Amniotic epithelial cell (primary cell): Measurements from ENCODE around the gene CRYBA2.

Source experiments
- DNase-seq: peaks from one replicate; pipeline ENCODE4 v3.0.0-alpha.2; 2010; ENCODE audit warnings: low read depth

The CRYBA2 gene

DNA sequence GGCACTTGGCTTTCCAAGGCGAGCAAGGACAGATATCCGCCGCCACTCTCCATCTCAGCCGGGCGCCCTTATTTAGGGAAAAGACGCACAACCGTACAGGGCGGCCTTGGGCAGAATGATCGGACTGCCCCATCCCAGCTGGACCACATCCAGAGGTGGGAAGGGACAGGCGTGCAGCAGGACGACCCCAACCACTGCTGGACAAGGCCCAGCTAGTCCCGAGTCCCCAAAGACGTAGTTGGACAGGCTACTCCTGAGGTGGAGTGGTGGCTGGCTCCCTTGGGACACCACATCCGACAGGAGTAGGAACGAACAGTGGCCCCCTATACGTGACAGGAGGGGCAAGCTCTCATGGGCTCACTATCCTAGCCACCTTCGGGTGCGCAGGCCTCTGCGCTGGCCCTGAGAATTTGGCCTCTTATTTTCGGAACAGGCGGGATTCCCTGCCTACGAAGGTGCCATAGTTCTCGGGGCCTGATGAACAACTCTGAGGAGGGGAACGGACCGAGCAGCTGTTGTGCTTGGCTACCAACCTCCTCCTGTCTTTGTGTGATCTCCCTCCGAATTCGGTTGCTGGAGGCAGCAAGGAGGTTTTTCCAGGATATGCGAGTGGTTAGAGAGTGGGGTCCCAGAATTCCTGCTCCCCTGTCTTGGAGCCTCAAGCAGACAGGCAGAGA is 10.5 kb downstream of the CRYBA2 start:
- no peak for DNase-seq

DNA sequence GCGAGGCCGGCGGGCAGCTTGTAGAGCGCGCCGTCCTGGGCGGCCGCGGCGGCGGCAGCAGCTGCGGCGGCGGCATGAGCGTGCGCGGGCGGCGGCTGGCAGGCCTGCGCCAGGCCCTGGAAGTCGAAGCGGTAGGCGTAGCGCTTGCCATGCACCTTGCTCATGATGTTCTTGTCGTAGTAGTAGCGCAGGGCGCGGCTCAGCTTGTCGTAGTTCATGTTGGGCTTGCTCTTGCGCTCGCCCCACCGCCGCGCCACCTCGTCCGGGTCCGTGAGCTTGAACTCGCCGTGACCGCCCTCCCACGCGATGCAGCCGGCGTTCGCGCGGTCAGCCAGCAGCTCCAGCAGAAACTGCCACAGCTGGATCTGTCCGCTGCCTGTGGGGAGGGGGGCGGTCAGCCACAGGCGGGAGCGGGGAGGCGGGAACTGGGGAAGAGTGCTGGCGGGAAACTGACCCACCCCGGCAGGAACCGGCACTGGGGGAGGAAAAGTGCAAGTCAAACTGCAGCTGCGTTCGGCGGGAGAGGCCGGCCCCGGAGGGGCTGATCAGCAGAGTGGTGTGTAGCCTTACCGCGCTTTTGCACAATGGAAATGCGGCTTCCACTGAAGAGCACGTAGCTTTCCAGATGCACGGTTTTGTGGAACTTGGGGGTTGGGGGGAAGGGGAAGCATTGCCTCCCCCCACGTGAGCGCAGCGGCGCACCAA is 11.2 kb downstream of the CRYBA2 start:
- peak; percentile 9 for DNase-seq

DNA sequence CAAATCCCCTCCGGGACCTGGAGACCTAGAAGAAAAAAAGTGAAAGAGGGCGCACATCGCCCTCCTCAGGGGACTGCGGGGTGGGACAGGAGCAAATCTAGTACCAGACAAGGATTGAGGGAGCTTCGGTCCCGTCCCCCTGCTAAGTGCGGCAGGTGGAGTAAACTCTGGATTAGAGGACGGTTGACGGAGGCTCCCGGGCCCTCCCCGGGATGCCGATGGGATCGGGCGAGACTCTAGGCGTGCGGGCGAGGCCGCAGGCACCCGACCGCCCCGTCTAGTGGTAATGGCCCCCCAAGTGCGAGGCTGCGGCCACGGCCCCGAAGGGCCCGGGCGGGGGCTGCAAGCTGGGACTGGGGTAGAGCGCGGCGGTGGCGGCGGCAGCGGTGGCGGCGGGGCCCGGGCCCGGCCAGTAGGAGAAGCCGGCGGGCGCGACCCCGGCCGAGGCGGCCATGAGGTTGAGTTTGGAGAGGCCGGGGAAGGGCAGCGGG is 11.8 kb downstream of the CRYBA2 start:
- DNase-seq, result no peak

DNA sequence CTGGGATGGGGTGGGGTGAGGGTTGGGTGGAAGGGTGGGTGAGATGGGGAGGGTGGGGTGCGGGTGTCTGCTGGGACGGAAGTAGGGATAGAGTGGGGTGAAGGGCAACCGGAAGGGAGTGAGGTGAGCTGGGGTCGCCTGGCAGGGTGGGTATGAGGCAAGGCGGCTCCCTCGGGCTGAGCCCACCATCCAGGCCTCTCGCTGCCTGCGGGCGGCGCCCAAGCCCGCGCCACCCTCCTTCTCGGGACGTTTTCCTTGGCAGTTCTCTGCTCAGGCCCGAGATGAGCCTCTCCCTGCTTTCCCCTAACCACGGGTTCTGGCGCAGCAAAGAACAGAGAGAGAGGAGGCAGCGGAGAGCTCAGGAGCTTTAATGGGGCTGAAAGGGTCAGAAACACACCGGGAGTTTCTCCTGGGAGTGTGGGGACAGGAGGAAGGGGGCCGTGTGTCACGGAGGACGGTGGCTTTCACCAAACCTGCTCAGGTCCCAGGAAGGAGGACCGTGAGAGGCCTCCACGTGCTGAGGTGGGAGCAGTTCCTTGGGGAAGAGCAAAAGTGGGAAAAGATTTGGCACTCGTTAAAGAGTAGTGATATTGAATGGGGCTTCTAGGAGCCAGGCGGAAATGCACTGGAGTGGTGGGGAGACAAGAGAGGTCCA is 12.4 kb downstream of the CRYBA2 start:
- DNase-seq, result no peak

DNA sequence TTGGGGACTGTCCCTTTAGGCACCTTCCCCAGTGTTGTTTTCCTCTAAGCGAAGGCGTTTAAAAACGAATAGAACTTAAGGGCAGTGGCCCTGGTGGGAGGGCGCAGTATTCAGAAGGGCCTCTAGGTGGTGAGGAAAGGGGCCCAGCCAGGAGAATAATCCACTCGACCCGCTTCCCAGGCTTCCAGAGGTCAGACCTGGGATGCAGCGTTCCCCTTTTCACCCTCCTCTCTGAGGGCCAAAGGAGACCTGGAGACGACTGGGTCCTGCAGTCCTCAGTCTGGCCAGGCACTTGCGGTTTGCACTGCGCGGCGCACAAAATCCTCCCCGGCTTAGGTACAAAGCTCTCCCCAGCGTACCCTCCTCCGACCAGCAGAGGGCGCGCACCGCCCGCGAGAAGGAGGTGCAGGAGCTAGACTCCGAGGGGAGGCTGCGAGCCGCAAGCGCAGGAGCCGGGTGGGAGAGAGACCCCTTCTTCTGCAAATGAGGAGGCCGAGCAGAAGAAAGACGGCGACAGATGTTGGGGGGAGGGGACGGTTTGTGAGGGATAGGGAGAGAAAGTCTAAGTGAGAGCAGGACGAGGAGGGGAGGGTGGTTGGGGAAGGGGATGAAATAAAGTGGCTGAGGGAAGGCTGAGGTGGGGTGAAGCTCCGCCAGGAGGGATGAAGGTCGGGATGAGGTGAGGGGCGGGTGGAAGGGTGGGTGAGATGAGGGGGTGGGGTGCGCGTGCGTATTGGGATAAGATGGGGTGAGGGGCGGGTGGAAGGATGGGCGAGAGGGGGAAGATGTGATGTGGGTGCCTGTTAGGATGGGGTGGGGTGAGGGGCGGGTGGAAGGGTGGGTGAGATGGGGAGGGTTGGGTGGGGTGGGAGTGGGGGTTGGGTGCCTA is 13.1 kb downstream of the CRYBA2 start:
- peak; percentile 60 for DNase-seq

GRCh38 chr2:218975060-218975777 is 18.0 kb downstream of the CRYBA2 start:
- DNase-seq, result no peak

- no peak for DNase-seq
These were observed 22.3 kb downstream of the CRYBA2 start for GRCh38 chr2:218970894-218971293.

GRCh38 chr2:218964041-218964771 is 29.0 kb downstream of the CRYBA2 start:
- peak; percentile 74 for DNase-seq

GRCh38 chr2:218963601-218964000 is 29.6 kb downstream of the CRYBA2 start:
- no peak for DNase-seq

DNA sequence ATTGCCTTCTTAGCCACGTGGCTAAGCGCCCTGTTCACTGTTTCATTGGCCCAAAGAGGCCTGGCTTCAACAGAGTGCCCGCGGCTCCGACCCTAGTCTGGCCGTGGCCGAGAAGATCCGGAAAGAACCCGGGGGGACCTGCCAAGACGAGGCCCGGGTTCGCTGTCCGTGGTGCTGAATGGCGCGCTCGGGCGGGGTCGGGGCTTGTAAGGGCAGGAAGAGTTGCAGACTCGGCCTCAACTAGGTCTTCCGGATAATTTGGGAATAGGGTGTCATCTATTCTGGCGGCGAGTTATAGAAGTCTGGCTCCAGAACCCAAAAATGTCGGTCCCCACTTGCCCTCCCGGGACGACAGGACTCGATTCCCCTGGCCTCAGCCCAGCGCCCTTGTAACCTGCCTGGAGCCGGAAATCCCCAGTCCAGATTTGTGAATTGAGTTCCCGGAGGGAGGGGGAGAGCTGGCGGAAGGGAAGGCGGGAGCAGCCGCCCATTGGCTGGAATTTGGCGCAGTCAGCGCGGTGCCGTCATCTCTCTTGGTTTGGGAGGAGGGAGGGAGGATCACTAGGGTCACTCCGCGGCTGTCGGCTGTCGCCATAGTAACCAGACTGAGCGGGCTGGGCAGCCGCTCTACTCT is 30.2 kb downstream of the CRYBA2 start:
- peak; percentile 52 for DNase-seq

- no peak for DNase-seq
These were observed 31.3 kb downstream of the CRYBA2 start for GRCh38 chr2:218961651-218962570.

- DNase-seq, result no peak
These were observed 32.0 kb downstream of the CRYBA2 start for GRCh38 chr2:218961229-218961628.

- DNase-seq, result no peak
These were observed 32.7 kb downstream of the CRYBA2 start for GRCh38 chr2:218960309-218961165.

- DNase-seq, result no peak
These were observed 33.4 kb downstream of the CRYBA2 start for GRCh38 chr2:218959761-218960308.

GRCh38 chr2:218959141-218959731 is 34.0 kb downstream of the CRYBA2 start, which contains the start of gene CDK5R2:
Gene CDK5R2, plus strand, starts transcription at chr2:218959666. Its CDS starts 155 bp downstream, at chr2:218959821.
- DNase-seq, result peak; percentile 67

DNA sequence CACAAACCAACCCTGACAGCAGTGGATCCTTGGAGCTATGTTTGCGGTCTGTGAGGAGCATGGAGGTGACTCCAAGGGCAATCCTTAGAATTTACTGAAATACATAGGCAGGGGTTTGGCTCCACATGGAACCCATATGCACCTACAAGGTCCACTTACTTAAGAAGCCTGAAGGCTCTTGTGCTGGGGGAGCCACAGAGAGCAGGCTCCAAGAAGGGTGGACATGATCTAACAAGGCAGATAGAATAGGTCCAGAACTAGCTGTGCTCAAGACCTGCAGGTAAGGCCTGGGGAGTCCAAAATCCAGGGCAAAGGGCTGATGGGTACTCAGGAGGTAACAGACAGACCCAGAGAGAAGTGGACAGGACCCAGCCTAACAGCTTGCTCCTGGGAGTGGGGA is 34.9 kb downstream of the CRYBA2 start:
- DNase-seq, result no peak

GRCh38 chr2:218957671-218958070 is 35.6 kb downstream of the CRYBA2 start:
- DNase-seq, result no peak
